Measurements from ENCODE around the gene THAP11. TPM values are rescaled to one million over a fixed set of nuclear protein-coding genes. Genes with fewer than 3 reads are reported as not detected.

THAP11 gene
- total and polyA plus RNA-seq, 2 of the 13 experiments (the other 11 are each of a cell fraction or from before 2014, with no cell fraction given) = 44.2 to 53.4 TPM

GRCh38 chr16:67806428-67807147 lies 35.5 kb upstream of the THAP11 start, which contains the start of the genes RANBP10 and TSNAXIP1 (continued):
- TF ChIP-seq RAD51 (IDR thresholded peaks at IDR 0.05; ENCODE audit: borderline replicate concordance) = no peak
- peak; percentile 47 for TF ChIP-seq ELF3 (CRISPR knock-in tag; IDR thresholded peaks at IDR 0.05)
- TF ChIP-seq, protein P1, sequence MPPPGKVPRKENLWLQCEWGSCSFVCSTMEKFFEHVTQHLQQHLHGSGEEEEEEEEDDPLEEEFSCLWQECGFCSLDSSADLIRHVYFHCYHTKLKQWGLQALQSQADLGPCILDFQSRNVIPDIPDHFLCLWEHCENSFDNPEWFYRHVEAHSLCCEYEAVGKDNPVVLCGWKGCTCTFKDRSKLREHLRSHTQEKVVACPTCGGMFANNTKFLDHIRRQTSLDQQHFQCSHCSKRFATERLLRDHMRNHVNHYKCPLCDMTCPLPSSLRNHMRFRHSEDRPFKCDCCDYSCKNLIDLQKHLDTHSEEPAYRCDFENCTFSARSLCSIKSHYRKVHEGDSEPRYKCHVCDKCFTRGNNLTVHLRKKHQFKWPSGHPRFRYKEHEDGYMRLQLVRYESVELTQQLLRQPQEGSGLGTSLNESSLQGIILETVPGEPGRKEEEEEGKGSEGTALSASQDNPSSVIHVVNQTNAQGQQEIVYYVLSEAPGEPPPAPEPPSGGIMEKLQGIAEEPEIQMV (CRISPR knock-in tag; IDR thresholded peaks at IDR 0.05; ENCODE audit: low read depth) = peak; percentile 55; the same call in 1 of the 2 replicates
- TF ChIP-seq, protein P2, sequence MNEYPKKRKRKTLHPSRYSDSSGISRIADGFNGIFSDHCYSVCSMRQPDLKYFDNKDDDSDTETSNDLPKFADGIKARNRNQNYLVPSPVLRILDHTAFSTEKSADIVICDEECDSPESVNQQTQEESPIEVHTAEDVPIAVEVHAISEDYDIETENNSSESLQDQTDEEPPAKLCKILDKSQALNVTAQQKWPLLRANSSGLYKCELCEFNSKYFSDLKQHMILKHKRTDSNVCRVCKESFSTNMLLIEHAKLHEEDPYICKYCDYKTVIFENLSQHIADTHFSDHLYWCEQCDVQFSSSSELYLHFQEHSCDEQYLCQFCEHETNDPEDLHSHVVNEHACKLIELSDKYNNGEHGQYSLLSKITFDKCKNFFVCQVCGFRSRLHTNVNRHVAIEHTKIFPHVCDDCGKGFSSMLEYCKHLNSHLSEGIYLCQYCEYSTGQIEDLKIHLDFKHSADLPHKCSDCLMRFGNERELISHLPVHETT (CRISPR knock-in tag; conservative IDR thresholded peaks at IDR 0.05) = no peak; the same call in none of the 2 replicates
- TF ChIP-seq HNRNPUL1 (IDR thresholded peaks at IDR 0.05; ENCODE audit: low read depth, low read length) = no peak
- TF ChIP-seq ZNF431 (CRISPR knock-in tag; IDR thresholded peaks at IDR 0.05; ENCODE audit: borderline replicate concordance, low read depth) = no peak; the same call in 1 of the 2 replicates
- TF ChIP-seq HMG20B (CRISPR knock-in tag; conservative IDR thresholded peaks at IDR 0.05) = peak; percentile 39; the same call in 1 of the 2 replicates
- TF ChIP-seq EED (CRISPR knock-in tag; IDR thresholded peaks at IDR 0.05) = no peak
- TF ChIP-seq ZNF740 (CRISPR knock-in tag; IDR thresholded peaks at IDR 0.05) = 0 out of 2 replicates have a peak, but pooled peaks have one; percentile 39
- peak; percentile 46; the same call in 1 of the 2 replicates for TF ChIP-seq TFE3 (CRISPR knock-in tag; IDR thresholded peaks at IDR 0.05)
- peak; percentile 89; the same call in 1 of the 2 replicates for TF ChIP-seq ZFX (CRISPR knock-in tag; IDR thresholded peaks at IDR 0.05; ENCODE audit: low read depth)
- no peak for TF ChIP-seq HNF1B (CRISPR knock-in tag; IDR thresholded peaks at IDR 0.05)
- TF ChIP-seq, protein P3, sequence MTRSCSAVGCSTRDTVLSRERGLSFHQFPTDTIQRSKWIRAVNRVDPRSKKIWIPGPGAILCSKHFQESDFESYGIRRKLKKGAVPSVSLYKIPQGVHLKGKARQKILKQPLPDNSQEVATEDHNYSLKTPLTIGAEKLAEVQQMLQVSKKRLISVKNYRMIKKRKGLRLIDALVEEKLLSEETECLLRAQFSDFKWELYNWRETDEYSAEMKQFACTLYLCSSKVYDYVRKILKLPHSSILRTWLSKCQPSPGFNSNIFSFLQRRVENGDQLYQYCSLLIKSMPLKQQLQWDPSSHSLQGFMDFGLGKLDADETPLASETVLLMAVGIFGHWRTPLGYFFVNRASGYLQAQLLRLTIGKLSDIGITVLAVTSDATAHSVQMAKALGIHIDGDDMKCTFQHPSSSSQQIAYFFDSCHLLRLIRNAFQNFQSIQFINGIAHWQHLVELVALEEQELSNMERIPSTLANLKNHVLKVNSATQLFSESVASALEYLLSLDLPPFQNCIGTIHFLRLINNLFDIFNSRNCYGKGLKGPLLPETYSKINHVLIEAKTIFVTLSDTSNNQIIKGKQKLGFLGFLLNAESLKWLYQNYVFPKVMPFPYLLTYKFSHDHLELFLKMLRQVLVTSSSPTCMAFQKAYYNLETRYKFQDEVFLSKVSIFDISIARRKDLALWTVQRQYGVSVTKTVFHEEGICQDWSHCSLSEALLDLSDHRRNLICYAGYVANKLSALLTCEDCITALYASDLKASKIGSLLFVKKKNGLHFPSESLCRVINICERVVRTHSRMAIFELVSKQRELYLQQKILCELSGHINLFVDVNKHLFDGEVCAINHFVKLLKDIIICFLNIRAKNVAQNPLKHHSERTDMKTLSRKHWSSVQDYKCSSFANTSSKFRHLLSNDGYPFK (CRISPR knock-in tag; IDR thresholded peaks at IDR 0.05; ENCODE audit: borderline replicate concordance) = peak; percentile 78; the same call in 1 of the 2 replicates
- peak; percentile 65; the same call in 1 of the 2 replicates for TF ChIP-seq YEATS4 (CRISPR knock-in tag; IDR thresholded peaks at IDR 0.05; ENCODE audit: borderline replicate concordance)
- no peak for TF ChIP-seq ZNF543 (CRISPR knock-in tag; IDR thresholded peaks at IDR 0.05)
- TF ChIP-seq ZNF230 (CRISPR knock-in tag; IDR thresholded peaks at IDR 0.05) = no peak; the same call in none of the 2 replicates

Measured in HepG2 (cell line).